HEK293 (cell line): Measurements from ENCODE around the gene DNASE1.

Experiments
- CTCF ChIP-seq: fragments of 450-650 bp; formaldehyde crosslinking; IDR thresholded peaks from 2 replicates; pipeline ENCODE4 v1.5.1; 2016; ENCODE audit warnings: missing biosample characterization, missing genetic modification characterization
- HOXA7 ChIP-seq: sonication (generic); formaldehyde crosslinking; IDR thresholded peaks from 2 replicates; pipeline ENCODE4 v1.8.1; 2022; ENCODE audit warnings: missing genetic modification reagents, borderline replicate concordance
- ZFP3 ChIP-seq: fragments of 450-650 bp; formaldehyde crosslinking; IDR thresholded peaks from 2 replicates; pipeline ENCODE4 v1.5.1; 2016; ENCODE audit warnings: low read depth, missing biosample characterization, missing genetic modification characterization
- ZNF184 ChIP-seq: fragments of 450-650 bp; IDR thresholded peaks from 2 replicates; pipeline ENCODE4 v1.5.1; 2018; ENCODE audit warnings: missing biosample characterization, mild to moderate bottlenecking, missing genetic modification characterization

DNA sequence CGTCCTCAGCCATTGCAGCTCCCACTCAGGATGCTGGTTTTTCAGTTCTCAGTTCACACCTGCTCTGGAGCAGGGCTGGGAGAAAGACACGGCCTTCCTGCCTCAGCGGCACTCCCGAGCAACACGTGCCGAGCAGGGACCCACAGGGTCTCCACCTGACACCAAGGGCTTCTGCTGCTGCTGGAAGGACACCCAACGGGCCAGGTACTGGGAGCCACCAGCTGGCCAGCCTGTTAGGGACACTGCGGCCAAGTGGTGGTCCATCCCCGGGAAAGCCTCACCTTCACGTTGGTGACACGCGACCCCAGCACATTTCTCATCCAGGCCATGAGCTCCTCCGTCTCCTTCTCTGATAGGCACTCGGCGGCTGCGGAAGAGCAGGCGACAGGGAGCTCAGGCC, 8.1 kb downstream of the DNASE1 start:
- TF ChIP-seq HOXA7 (CRISPR knock-in tag) (no peak), ZNF184 (tag by site-specific recombination) (no peak), CTCF (tag by site-specific recombination) (no peak), ZFP3 (tag by site-specific recombination) (no peak)
